H1 (cell line): Measurements from ENCODE around the gene GPR176. TPM values are rescaled to one million over a fixed set of nuclear protein-coding genes. Genes with fewer than 3 reads are reported as not detected.

ENCODE experiments used
- CTCF ChIA-PET: fragments of 300-600 bp; sonication (Branson Sonifier 250); formaldehyde crosslinking; loops from one replicate; lab custom pipeline; 2021; ENCODE audit not compliant: partially characterized antibody; lab: Charles Lee
- POLR2A ChIA-PET: fragments of 300-600 bp; sonication (Branson Sonifier 250); formaldehyde crosslinking; loops from one replicate; lab custom pipeline; 2021; ENCODE audit warnings: inconsistent platforms; ENCODE audit not compliant: partially characterized antibody; lab: Charles Lee
- DNase-seq, 2 experiments: peaks; one replicate each; pipeline versions ENCODE4 v3.0.0 to v3.0.0-alpha.2; 2010 to 2022; ENCODE audit warnings: low spot score in 2 of 2, low read depth in 1 of 2, mixed read lengths in 1 of 2
- FAIRE-seq: peaks from 2 replicates; lab custom pipeline; 2011; peaks lifted over from hg19 to GRCh38; lab: Jason Lieb, UNC
- H2AFZ ChIP-seq: 2 replicates; pipeline ENCODE4 v1.8.1; 2012; ENCODE audit warnings: low read length, inconsistent platforms
- H2AK5ac ChIP-seq: 2 replicates; pipeline ENCODE4 v1.6.1; 2013; ENCODE audit warnings: low read depth, low read length
- H2BK120ac ChIP-seq: replicated peaks from 2 replicates; pipeline ENCODE3; 2013; ENCODE audit warnings: low read depth, low read length, inconsistent platforms
- H2BK12ac ChIP-seq: 2 replicates; pipeline ENCODE4 v1.6.1; 2013; ENCODE audit warnings: low read depth, low read length
- H2BK15ac ChIP-seq: 2 replicates; pipeline ENCODE4 v1.6.1; 2013; ENCODE audit warnings: low read length
- H2BK20ac ChIP-seq: 2 replicates; pipeline ENCODE4 v1.6.1; 2013; ENCODE audit warnings: low read length
- H2BK5ac ChIP-seq: 2 replicates; pipeline ENCODE4 v1.6.1; 2013; ENCODE audit warnings: low read depth, low read length
- H3K14ac ChIP-seq: 2 replicates; pipeline ENCODE4 v1.6.1; 2013; ENCODE audit warnings: inconsistent platforms; ENCODE audit not compliant: insufficient read length
- H3K18ac ChIP-seq: 2 replicates; pipeline ENCODE4 v1.6.1; 2013; ENCODE audit warnings: low read length; ENCODE audit errors: extremely low read depth
- H3K23ac ChIP-seq: 2 replicates; pipeline ENCODE4 v1.6.1; 2013; ENCODE audit warnings: inconsistent platforms; ENCODE audit not compliant: insufficient read length
- H3K23me2 ChIP-seq: 2 replicates; pipeline ENCODE4 v1.6.1; 2013; ENCODE audit warnings: low read depth, low read length
- H3K27ac ChIP-seq: 2 replicates; pipeline ENCODE4 v1.6.1; 2011; ENCODE audit warnings: low read depth, low read length, inconsistent platforms
- H3K27me3 ChIP-seq, 4 experiments: replicated peaks in 1 of 4; 1 replicate in 1 of 4; 2 replicates in 3 of 4; pipeline versions ENCODE4 v1.6.1 to v1.8.1; 2011 to 2013; ENCODE audit warnings: low read length in 3 of 4, mild to moderate bottlenecking in 3 of 4, inconsistent platforms in 2 of 4, mixed read lengths in 2 of 4, moderate library complexity in 1 of 4; ENCODE audit not compliant: control insufficient read depth in 3 of 4, insufficient read depth in 3 of 4; ENCODE audit errors: extremely low read depth in 1 of 4
- H3K36me3 ChIP-seq, 4 experiments: 2 replicates each; pipeline versions ENCODE4 v1.6.1 to v1.8.1; 2011 to 2013; ENCODE audit warnings: mild to moderate bottlenecking in 4 of 4, low read length in 3 of 4, moderate library complexity in 2 of 4, control low read depth in 1 of 4, inconsistent platforms in 1 of 4; ENCODE audit not compliant: insufficient read depth in 4 of 4, control insufficient read depth in 2 of 4
- H3K4ac ChIP-seq: replicated peaks from 2 replicates; pipeline ENCODE3; 2013; ENCODE audit warnings: low read length, low read depth, mixed read lengths, inconsistent platforms; ENCODE audit not compliant: insufficient read length
- H3K4me1 ChIP-seq, 4 experiments: replicated peaks in 1 of 4; 1 replicate in 1 of 4; 2 replicates in 3 of 4; pipeline versions ENCODE4 v1.6.1 to v1.8.1; 2011 to 2013; ENCODE audit warnings: low read length in 3 of 4, inconsistent platforms in 2 of 4, mixed read lengths in 1 of 4; ENCODE audit not compliant: insufficient read depth in 4 of 4, control insufficient read depth in 3 of 4
- H3K4me2 ChIP-seq, 2 experiments: 2 replicates each; pipeline versions ENCODE4 v1.6.1 to v1.8.1; 2011 to 2013; ENCODE audit warnings: low read depth in 2 of 2, low read length in 2 of 2, control low read depth in 1 of 2, inconsistent platforms in 1 of 2, mild to moderate bottlenecking in 1 of 2; ENCODE audit not compliant: insufficient read depth in 1 of 2
- H3K4me3 ChIP-seq, 4 experiments: fragments of 200-600, 300-600 bp in 1 of 4; sonication (generic), shearing (Covaris generic), sonication (Bioruptor Twin) in 1 of 4; 2 replicates each; pipeline versions ENCODE4 v1.5.1 to v1.8.1; 2011 to 2016; ENCODE audit warnings: low read length in 4 of 4, low read depth in 3 of 4, control low read depth in 2 of 4, inconsistent platforms in 2 of 4, mild to moderate bottlenecking in 2 of 4, mixed read lengths in 1 of 4, moderate library complexity in 1 of 4; ENCODE audit not compliant: insufficient read depth in 2 of 4; ENCODE audit errors: extremely low read depth in 1 of 4
- H3K56ac ChIP-seq: replicated peaks from 2 replicates; pipeline ENCODE3; 2013; ENCODE audit warnings: low read depth, mild to moderate bottlenecking, mixed read lengths, low read length, inconsistent platforms; ENCODE audit not compliant: insufficient read length
- H3K79me1 ChIP-seq: 2 replicates; pipeline ENCODE4 v1.6.1; 2013; ENCODE audit warnings: low read depth, low read length, control low read depth
- H3K79me2 ChIP-seq, 2 experiments: 2 replicates each; pipeline versions ENCODE4 v1.6.1 to v1.8.1; 2012 to 2013; ENCODE audit warnings: low read length in 2 of 2, mild to moderate bottlenecking in 2 of 2, inconsistent platforms in 1 of 2; ENCODE audit not compliant: insufficient read depth in 2 of 2, control insufficient read depth in 1 of 2
- H3K9ac ChIP-seq, 4 experiments: replicated peaks in 1 of 4; 1 replicate in 1 of 4; 2 replicates in 3 of 4; pipeline versions ENCODE4 v1.6.1 to v1.8.1; 2011 to 2013; ENCODE audit warnings: low read depth in 3 of 4, low read length in 3 of 4, control low read depth in 2 of 4, mild to moderate bottlenecking in 2 of 4, moderate library complexity in 2 of 4, inconsistent platforms in 1 of 4; ENCODE audit errors: extremely low read depth in 1 of 4
- H3K9me3 ChIP-seq, 2 experiments: 2 replicates each; pipeline versions ENCODE4 v1.6.1 to v1.8.1; 2012 to 2013; ENCODE audit warnings: mild to moderate bottlenecking in 2 of 2, moderate library complexity in 2 of 2, control low read depth in 1 of 2, inconsistent platforms in 1 of 2, low read depth in 1 of 2, low read length in 1 of 2, mixed read lengths in 1 of 2; ENCODE audit not compliant: insufficient read depth in 2 of 2
- H4K20me1 ChIP-seq, 2 experiments: replicated peaks in 1 of 2; 2 replicates each; pipeline versions ENCODE3 to v1.8.1; 2011 to 2013; ENCODE audit warnings: inconsistent platforms in 2 of 2, low read length in 2 of 2, mild to moderate bottlenecking in 1 of 2; ENCODE audit not compliant: insufficient read depth in 2 of 2, control insufficient read depth in 1 of 2
- H4K5ac ChIP-seq: 2 replicates; pipeline ENCODE4 v1.6.1; 2013; ENCODE audit warnings: low read length, low read depth, mixed read lengths, inconsistent platforms; ENCODE audit not compliant: insufficient read length
- H4K8ac ChIP-seq: 2 replicates; pipeline ENCODE4 v1.8.0; 2013; ENCODE audit warnings: mild to moderate bottlenecking, moderate library complexity, low read length, inconsistent platforms; ENCODE audit not compliant: insufficient read depth; ENCODE audit errors: extremely low read depth
- H4K91ac ChIP-seq: replicated peaks from 2 replicates; pipeline ENCODE3; 2013; ENCODE audit warnings: low read length, mixed read lengths, inconsistent platforms; ENCODE audit not compliant: insufficient read length
- CEBPB ChIP-seq: IDR thresholded peaks from 2 replicates; pipeline ENCODE4 v1.6.1; 2012; ENCODE audit warnings: low read depth, low read length
- KDM4A ChIP-seq: IDR thresholded peaks from one replicate; pipeline ENCODE4 v1.7.1; 2012; ENCODE audit warnings: low read depth, mild to moderate bottlenecking, moderate library complexity, low read length, inconsistent platforms; ENCODE audit not compliant: severe bottlenecking
- SIN3A ChIP-seq, 2 experiments: IDR thresholded peaks in 1 of 2; conservative IDR thresholded peaks in 1 of 2; 2 replicates each; pipeline ENCODE4 v1.6.1; 2011 to 2012; ENCODE audit warnings: low read length in 2 of 2, improper control_type of control experiment in 1 of 2, low read depth in 1 of 2, mild to moderate bottlenecking in 1 of 2
- WGBS, 2 experiments: shearing (Covaris generic) in 1 of 2; methylation state at CpG; one replicate each; pipeline versions ENCODE4 v1.1.6 to v1.1.7; 2013 to 2015; ENCODE audit warnings: low lambda C conversion rate in 2 of 2, mixed read lengths in 2 of 2, inconsistent platforms in 1 of 2, low coverage in 1 of 2, missing lambda C conversion rate in 1 of 2; ENCODE audit not compliant: insufficient replicate concordance in 2 of 2, insufficient coverage in 1 of 2, insufficient read length in 1 of 2; ENCODE audit errors: extremely low coverage in 1 of 2, missing lambda C conversion rate in 1 of 2; 5-methylcytosine and 5-hydroxymethylcytosine counted together
- polyA plus RNA-seq, 7 experiments: library from polyadenylated mRNA; depleted of rRNA in 3 of 7; stranded (reverse) in 5 of 7; unstranded in 2 of 7; fragments of >200 nt in 5 of 7; fragments of 200-250 nt in 2 of 7; gene quantifications; 1 replicate in 5 of 7; 2 replicates in 1 of 7; 4 replicates in 1 of 7; pipeline versions ENCODE4 v1.2.1 to v1.2.3, GENCODE V29; 2011 to 2013; ENCODE audit warnings: missing spikeins in 2 of 7, mixed read lengths in 2 of 7
- total RNA-seq: library from RNA; stranded (reverse); fragmentation: NEBNext Ultra II Directional; extraction: Animal tissue kit (Norgen Biotek cat#: 25700); gene quantifications from 2 replicates; pipeline ENCODE4 v1.2.1, GENCODE V29; 2021

Gene GPR176
- total and polyA plus RNA-seq, 2 of the 8 experiments (the other 6 are each of a cell fraction or from before 2014, with no cell fraction given): 190 to 281 TPM

DNA sequence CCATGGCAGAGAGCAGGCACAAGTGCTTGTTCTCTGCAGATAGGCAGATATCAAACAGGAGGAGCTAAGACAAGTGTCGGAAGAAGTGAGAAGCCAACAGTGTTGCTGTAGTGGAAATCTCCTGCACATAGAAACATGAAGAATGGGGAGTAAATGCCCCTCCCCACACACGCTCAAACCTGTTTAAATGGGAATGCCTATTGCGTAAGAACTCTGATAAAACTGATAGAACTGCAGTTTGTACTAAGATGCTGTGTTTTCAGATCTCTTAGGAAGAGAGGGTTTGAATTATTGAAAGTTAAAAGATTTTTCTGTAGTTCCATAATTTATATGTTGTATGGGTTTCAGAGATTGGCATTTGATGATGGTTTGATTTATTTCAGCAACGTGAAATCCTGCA is 33.5 kb upstream of the GPR176 start:
- DNase-seq (no peak), FAIRE-seq (no peak)
- Histone ChIP-seq H3K79me1 (no peaks in the 10 kb centered on the region), H3K4me1 (peaks cover 0 to 3% (median 0%) of the 10 kb centered on the region in 4 experiments; a peak in 2 of 7 replicates), H3K56ac (no peak overlapping the region), H2BK5ac (no peak overlapping the region), H3K4ac (no peak overlapping the region), H2BK15ac (no peak overlapping the region), H2BK12ac (no peak overlapping the region), H3K27me3 (no peaks in the 10 kb centered on the region), H3K18ac (no peak overlapping the region), H3K79me2 (no peaks in the 10 kb centered on the region), H3K36me3 (peaks cover 12 to 71% (median 47%) of the 10 kb centered on the region in 4 experiments), H3K23me2 (no peaks in the 10 kb centered on the region; the same call in 1 of the 2 replicates), H3K23ac (no peak overlapping the region), H4K91ac (no peak overlapping the region), H3K9ac (no peak overlapping the region), H3K27ac (no peak overlapping the region), H4K8ac (no peak overlapping the region), H2AFZ (no peak overlapping the region), H4K20me1 (peaks cover 0 to 2% of the 10 kb centered on the region in 2 experiments), H2BK120ac (no peak overlapping the region), H2BK20ac (no peak overlapping the region), H2AK5ac (no peak overlapping the region), H4K5ac (no peak overlapping the region), H3K9me3 (no peaks in the 10 kb centered on the region), H3K14ac (no peak overlapping the region), H3K4me3 (no peak overlapping the region), H3K4me2 (no peak overlapping the region)
- ChIA-PET POLR2A (interaction anchor here (1.0 to 1.2 kb wide), 2 partner anchors 55 to 62 kb away, joined by 3 read pairs; no protein-coding TSS in a partner anchor), CTCF (interaction anchor here (0.8 to 1.0 kb wide), 2 partner anchors 66 to 151 kb away, joined by 3 read pairs; no protein-coding TSS in a partner anchor)
- WGBS, 2 experiments: 93% methylated on average over 4 of the region's 4 CpGs; no CpG with 5 or more reads in 1 of the 2 experiments
- TF ChIP-seq SIN3A (conservative IDR thresholded peaks at IDR 0.05 in 1 of 2, IDR thresholded peaks at IDR 0.05 in 1 of 2; ENCODE audit: low read depth in 1 of 2, low read length in 2 of 2) (no peak), CEBPB (peak; percentile 85), KDM4A (no peak)
